Stimulated activated CD8-positive, alpha-beta memory T cell treated with anti-CD3 and anti-CD28 coated beads, Interleukin-15, amount 100 ng/mL, for 24 hours (primary cell): ENCODE data around the gene IMMP2L.
"Not testable (repeated sequence)": the region's sequence is repeated elsewhere in the genome, so short reads cannot be mapped to it uniquely, and the experiment has no call there.

Source experiments
- DNase-seq: peaks from one replicate; pipeline ENCODE4 v3.0.0-alpha.2; 2020; ENCODE audit warnings: low read depth

Gene IMMP2L

GRCh38 chr7:110718503-110719205 is 843.6 kb downstream of the IMMP2L start:
- DNase-seq = no peak

DNA sequence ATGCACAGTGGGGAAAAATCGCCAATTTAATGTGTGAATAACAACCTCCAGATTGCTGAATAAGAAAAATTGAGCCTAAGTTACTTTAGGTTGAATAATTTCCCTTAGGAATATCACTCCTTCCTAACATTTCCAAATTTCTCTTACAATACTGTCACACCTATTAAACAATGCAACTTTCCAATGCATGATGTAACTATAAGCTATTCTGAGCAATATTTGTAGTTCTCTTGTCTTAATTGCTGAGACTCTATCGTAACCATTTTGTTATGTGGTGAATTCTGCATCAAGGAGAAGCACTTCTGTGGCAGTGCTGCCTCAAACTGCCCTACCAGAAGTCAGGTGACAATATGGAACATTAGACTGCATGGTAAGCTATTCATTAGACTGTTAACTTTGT is 858.1 kb downstream of the IMMP2L start:
- no peak for DNase-seq

- DNase-seq = no peak
Measured at GRCh38 chr7:110698576-110698975, 863.7 kb downstream of the IMMP2L start.

DNA sequence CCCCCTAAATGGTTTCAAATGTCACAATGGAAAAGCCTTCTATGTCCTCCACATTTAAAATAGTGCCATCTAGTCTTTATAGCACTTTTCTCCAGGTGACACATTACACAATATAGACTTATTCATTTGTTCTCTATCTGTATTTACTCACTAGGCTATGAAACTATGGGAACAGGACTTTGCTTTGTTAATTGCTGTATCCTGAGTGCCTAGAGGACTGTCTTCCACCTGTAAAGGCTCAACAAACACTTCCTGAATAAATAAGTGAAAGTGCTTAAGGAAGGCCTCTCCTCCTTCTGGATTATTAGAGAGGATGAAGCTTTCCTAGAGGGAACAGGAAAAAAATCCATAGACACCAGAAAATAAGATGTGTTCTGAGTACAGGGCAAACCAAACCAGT is 868.9 kb downstream of the IMMP2L start:
- no peak for DNase-seq

- DNase-seq = no peak
Measured at GRCh38 chr7:110688908-110689307, 873.4 kb downstream of the IMMP2L start.

GRCh38 chr7:110685899-110686298 is 876.4 kb downstream of the IMMP2L start:
- DNase-seq = no peak

DNA sequence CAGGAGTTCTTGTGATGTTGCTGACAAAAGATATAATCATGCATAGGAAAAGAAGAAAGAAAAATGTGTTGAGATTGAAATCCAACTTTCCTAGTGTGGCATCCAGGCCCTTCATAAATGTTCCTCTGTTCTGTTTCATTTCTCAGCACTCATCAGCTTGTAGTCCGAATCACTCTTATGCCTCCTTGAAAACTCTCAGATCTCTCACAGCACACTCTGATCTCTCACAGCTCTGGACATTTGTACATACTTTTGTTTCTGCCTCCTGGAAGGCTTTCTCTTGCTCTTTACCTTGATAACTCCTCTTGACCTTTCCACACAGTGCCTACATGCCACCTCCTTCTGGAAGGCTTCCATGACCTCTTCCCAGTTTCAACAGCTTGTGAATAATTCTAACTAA is 880.4 kb downstream of the IMMP2L start:
- no peak for DNase-seq

DNA sequence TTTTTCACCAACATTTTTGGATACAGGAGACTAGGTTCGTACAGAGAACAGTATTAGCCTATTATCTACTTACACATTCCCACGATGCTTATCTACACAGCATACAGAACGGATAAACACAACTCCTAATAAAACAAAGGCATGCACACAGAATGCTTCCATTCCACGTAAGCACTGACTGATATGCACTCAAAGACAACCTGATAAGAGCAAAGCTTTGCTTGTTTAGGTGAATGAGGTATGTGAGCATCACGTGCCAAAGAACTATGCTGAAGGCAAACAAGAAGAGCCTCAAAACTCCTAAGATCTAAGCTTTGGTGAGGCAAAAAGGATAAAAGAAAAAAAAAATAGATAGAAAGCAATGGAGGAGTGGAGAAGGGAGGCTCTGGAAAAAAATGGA is 884.9 kb downstream of the IMMP2L start:
- no peak for DNase-seq

- no peak for DNase-seq
Measured at GRCh38 chr7:110676785-110677184, 885.5 kb downstream of the IMMP2L start.

GRCh38 chr7:110675383-110676103 is 886.7 kb downstream of the IMMP2L start:
- DNase-seq = no peak

DNA sequence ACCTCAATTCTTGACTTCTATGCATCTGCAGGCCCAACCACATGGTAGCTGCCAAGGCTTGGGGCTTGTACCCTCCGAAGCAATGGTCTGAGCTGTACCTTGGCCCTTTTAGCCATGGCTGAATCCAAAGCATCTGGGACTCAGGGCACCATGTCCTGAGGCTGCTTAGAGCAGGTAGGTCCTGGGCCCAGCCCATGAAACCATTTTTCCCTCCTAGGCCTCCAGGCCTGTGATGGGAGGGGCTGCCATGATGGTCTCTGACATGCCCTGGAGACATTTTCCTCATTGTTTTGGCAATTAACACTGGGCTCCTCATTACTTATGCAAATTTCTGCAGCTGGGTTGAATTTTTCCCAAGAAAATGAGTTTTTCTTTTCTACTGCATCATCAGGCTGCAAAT is 889.1 kb downstream of the IMMP2L start:
- DNase-seq = no peak

DNA sequence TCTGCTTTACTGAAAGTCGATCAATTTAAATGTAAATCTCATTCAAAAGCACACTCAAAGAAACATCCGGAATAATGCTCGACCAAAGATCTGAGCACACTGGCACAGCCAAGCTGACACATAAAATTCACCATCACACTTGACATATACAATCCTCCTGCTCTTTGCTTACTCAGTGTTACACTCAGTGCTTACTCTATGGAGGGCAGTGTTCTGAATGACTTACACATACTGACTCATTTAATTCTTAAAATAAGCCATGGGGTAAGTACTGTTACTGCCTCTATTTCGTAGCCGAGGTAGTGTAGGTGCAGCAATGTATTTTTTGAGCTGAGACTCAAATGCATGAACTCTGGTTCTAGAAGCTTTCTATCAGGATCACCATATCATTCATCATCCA is 892.9 kb downstream of the IMMP2L start:
- DNase-seq = no peak

DNA sequence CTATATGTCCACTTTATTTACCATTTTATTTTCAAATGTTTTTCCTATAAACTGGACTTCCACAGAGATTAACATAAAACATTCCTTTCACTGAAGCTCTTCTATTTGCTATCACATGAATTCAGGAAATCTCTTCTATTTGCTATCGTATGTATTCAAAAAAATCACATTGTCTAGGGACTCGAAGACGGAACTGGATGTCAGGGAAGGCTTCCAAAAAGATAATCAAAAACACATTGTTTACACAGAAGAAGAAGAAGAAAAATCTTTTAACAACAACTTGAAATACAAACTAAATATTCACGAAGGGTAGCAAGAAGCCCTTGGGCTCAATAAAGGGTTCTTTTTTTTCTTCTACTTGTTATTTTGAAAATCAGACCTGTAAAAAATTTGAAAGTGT is 897.5 kb downstream of the IMMP2L start:
- no peak for DNase-seq

DNA sequence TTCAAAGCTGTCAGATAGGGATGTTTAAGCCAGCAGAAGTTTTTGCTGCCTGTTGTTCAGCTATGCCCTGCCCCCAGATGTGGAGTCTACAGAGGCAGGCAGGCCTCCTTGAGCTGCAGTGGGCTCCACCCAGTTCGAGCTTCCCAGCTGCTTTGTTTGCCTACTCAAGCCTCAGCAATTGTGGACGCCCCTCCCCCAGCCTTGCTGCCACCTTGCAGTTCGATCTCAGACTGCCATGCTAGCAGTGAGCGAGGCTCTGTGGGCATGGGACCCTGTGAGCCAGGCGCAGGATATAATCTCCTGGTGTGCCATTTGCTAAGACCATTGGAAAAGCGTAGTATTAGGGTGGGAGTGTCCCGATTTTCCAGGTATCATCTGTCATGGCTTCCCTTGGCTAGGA is 901.7 kb downstream of the IMMP2L start:
- not testable (repeated sequence) for DNase-seq

- no peak for DNase-seq
Measured at GRCh38 chr7:110650328-110650727, 912.0 kb downstream of the IMMP2L start.

- no peak for DNase-seq
Measured at GRCh38 chr7:110647266-110647665, 915.0 kb downstream of the IMMP2L start.

DNA sequence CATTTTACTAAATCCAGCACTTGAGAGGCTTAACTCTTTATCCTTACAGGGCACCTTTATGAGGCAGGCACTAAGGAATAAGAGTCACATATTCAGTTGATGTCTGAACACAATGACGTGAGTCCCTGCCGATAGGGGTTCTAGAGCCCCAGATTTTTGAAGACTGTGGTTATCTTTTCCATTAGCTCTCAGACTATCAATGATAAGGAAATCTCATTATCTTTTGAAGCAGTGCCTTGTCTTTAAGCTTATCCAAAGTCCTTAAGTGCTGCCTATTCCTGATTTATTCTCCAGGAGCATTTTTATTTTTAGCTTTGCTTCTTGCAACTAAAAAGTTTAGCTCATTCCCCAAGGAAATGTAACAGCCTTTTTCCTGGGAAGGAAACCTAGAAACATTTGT is 915.5 kb downstream of the IMMP2L start:
- no peak for DNase-seq

- no peak for DNase-seq
Measured at GRCh38 chr7:110645616-110646015, 916.7 kb downstream of the IMMP2L start.

GRCh38 chr7:110645060-110645459 is 917.2 kb downstream of the IMMP2L start:
- DNase-seq = no peak

- no peak for DNase-seq
Measured at GRCh38 chr7:110637252-110637651, 925.0 kb downstream of the IMMP2L start.

DNA sequence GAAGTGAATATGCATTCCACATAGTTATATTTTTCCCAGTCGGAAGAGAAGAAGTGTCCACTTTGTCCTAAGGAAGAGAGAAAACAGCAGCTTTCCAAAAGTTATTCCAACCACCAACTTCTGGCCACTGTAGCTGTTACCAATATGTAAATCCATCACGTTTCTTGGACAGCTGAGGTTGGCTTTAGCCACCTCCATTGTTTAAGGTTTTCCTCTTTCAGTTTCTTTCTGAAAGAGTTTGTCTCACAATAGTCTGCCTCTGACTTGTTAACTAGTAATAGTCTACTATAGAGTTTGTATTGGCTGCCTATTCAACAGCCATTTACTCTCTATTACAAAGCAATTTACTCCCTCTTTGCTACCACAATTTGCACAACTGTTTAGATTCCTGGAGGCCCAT is 929.0 kb downstream of the IMMP2L start:
- no peak for DNase-seq

DNA sequence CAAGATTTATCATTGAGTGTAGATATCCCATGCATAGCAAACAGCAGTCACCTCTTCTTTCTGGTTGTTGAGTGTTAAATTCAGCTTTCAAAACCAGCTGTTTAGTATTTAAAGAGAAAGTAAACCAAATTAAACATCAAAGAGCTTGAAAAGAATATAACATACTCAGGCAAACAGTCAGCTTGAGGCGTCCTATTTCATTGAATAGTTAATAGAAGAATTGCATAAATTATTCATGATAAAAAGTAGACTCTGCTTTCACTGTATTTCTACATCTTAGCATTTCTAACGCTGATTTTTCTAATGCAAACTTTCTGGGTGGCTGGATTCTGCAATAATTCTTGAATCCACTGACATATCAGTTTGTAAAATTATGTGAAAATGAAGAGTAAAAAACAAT is 935.9 kb downstream of the IMMP2L start:
- DNase-seq = no peak

DNA sequence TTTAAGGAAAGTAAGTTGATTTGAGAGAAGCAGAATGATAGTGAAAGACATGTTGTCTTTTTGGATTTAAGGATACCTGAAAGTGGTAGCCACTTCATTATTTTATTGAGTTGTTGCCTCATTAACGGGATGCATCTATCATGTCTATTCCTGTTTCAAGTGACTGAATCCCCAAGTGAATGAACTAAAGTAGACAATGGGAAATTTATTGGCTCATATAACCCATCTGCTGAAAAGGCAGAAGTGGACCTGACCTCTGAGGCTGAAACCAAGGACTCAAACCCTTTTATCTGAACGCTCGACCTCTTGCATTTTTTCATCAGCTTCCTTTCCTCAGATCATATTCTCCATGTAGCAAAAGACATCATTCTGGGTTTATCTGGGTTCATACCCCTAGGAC is 937.0 kb downstream of the IMMP2L start:
- DNase-seq = no peak

- no peak for DNase-seq
Measured at GRCh38 chr7:110623436-110623835, 938.9 kb downstream of the IMMP2L start.
